ENCODE measurements around the gene LIMCH1. TPM values are rescaled to one million over a fixed set of nuclear protein-coding genes. Genes with fewer than 3 reads are reported as not detected.

The LIMCH1 gene
- total RNA-seq, 1 donor from 2014 or later, result 257 TPM

DNA sequence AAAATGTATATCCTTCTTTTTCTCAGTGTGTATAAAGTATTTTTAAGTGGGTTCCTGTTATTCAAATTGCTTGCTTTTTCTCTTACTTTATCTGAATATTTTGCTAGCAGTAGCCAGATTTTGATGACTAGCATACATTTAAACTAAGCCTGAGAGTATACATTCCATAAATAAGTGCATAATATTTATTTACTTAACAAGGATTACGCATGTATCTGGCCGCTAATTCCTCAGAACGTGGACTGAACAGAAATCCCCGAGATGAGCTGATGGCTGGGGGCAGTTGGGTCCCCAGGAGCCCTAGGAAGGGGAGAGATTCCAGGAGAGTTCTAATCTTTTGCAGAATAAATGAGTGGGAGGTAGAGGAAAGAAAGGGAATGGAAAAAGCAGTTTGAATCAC is 119.6 kb downstream of the LIMCH1 start:
- Mint-ChIP-seq H3K36me3 (ENCODE audit: low read depth, unreplicated experiment) (peaks cover 41% of the 10 kb centered on the region), H3K4me1 (ENCODE audit: unreplicated experiment) (no peaks in the 10 kb centered on the region), H3K4me3 (ENCODE audit: unreplicated experiment) (no peak overlapping the region), H3K9me3 (ENCODE audit: unreplicated experiment) (no peaks in the 10 kb centered on the region), H3K27ac (ENCODE audit: unreplicated experiment) (no peak overlapping the region), H3K27me3 (ENCODE audit: unreplicated experiment) (peaks cover 3% of the 10 kb centered on the region)
- DNase-seq (ENCODE audit: low spot score), result no peak
- TF ChIP-seq CTCF (IDR thresholded peaks at IDR 0.05; ENCODE audit: unreplicated experiment), result no peak

GRCh38 chr4:41658163-41658562 is 120.2 kb downstream of the LIMCH1 start:
- H3K27ac Mint-ChIP-seq (ENCODE audit: unreplicated experiment), result no peak overlapping the region
- no peaks in the 10 kb centered on the region for H3K4me1 Mint-ChIP-seq (ENCODE audit: unreplicated experiment)
- H3K27me3 Mint-ChIP-seq (ENCODE audit: unreplicated experiment), result peaks cover 5% of the 10 kb centered on the region
- peaks cover 42% of the 10 kb centered on the region for H3K36me3 Mint-ChIP-seq (ENCODE audit: low read depth, unreplicated experiment)
- H3K4me3 Mint-ChIP-seq (ENCODE audit: unreplicated experiment), result no peak overlapping the region
- no peak for TF ChIP-seq CTCF (IDR thresholded peaks at IDR 0.05; ENCODE audit: unreplicated experiment)
- no peak for DNase-seq (ENCODE audit: low spot score)
- H3K9me3 Mint-ChIP-seq (ENCODE audit: unreplicated experiment), result no peaks in the 10 kb centered on the region

DNA sequence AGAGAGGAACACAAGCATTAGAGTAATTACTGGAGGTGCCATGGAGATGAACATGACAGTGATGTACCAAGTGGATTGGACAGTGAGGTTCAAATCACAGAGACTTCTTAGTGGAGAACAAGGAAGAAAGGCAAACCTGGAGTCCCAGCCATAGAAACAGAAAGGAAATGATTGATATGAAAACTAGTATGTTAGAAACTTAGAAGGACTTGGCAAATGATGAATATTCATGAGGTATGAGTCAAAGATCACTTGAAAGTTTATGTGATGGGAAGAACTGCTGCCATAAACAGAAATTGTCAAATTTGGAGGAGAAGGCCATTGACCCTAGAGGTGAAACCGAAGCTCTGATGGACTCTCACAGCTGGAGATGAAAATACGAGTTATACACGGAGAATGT is 122.4 kb downstream of the LIMCH1 start:
- H3K27me3 Mint-ChIP-seq (ENCODE audit: unreplicated experiment), result peaks cover 5% of the 10 kb centered on the region
- peaks cover 29% of the 10 kb centered on the region for H3K36me3 Mint-ChIP-seq (ENCODE audit: low read depth, unreplicated experiment)
- H3K9me3 Mint-ChIP-seq (ENCODE audit: unreplicated experiment), result no peaks in the 10 kb centered on the region
- no peak for DNase-seq (ENCODE audit: low spot score)
- H3K27ac Mint-ChIP-seq (ENCODE audit: unreplicated experiment), result no peak overlapping the region
- no peak overlapping the region for H3K4me3 Mint-ChIP-seq (ENCODE audit: unreplicated experiment)
- no peak for TF ChIP-seq CTCF (IDR thresholded peaks at IDR 0.05; ENCODE audit: unreplicated experiment)
- no peaks in the 10 kb centered on the region for H3K4me1 Mint-ChIP-seq (ENCODE audit: unreplicated experiment)

GRCh38 chr4:41661442-41662076 is 123.6 kb downstream of the LIMCH1 start:
- DNase-seq (ENCODE audit: low spot score), result peak; percentile 72
- H3K27ac Mint-ChIP-seq (ENCODE audit: unreplicated experiment), result no peak overlapping the region
- peaks cover 27% of the 10 kb centered on the region for H3K36me3 Mint-ChIP-seq (ENCODE audit: low read depth, unreplicated experiment)
- H3K4me3 Mint-ChIP-seq (ENCODE audit: unreplicated experiment), result no peak overlapping the region
- no peaks in the 10 kb centered on the region for H3K4me1 Mint-ChIP-seq (ENCODE audit: unreplicated experiment)
- no peaks in the 10 kb centered on the region for H3K9me3 Mint-ChIP-seq (ENCODE audit: unreplicated experiment)
- TF ChIP-seq CTCF (IDR thresholded peaks at IDR 0.05; ENCODE audit: unreplicated experiment), result peak; percentile 93
- H3K27me3 Mint-ChIP-seq (ENCODE audit: unreplicated experiment), result peaks cover 2% of the 10 kb centered on the region

DNA sequence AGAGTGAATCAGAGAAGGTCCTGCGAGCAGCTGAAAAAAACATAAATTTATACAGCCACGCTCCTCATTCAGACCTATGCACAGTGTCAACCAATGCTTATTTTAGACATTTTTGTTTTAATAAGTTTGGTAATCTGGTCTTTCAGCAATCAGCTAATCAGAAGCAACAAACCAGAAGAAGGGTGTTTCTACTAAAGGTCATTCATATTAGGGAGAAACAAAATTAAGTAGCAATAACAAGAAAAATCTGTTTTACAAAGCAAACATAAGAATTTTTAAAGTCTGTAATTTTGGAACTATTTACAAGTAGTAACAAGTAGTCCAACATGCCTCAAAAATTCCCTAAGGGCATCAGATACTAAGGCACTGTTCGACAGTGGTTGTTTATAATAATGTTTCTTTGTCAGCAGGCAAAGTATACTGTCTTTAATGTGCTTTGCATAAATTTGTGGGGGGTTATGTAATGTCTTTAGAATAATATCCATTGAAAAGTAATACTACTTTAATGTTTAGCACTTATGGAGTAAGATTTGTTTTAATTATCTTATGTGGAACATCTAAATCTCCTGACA is 127.8 kb downstream of the LIMCH1 start:
- H3K27me3 Mint-ChIP-seq (ENCODE audit: unreplicated experiment), result peaks cover 2% of the 10 kb centered on the region
- no peaks in the 10 kb centered on the region for H3K4me1 Mint-ChIP-seq (ENCODE audit: unreplicated experiment)
- no peak for DNase-seq (ENCODE audit: low spot score)
- no peak overlapping the region for H3K27ac Mint-ChIP-seq (ENCODE audit: unreplicated experiment)
- H3K4me3 Mint-ChIP-seq (ENCODE audit: unreplicated experiment), result no peak overlapping the region
- no peak for TF ChIP-seq CTCF (IDR thresholded peaks at IDR 0.05; ENCODE audit: unreplicated experiment)
- H3K9me3 Mint-ChIP-seq (ENCODE audit: unreplicated experiment), result no peaks in the 10 kb centered on the region
- peaks cover 49% of the 10 kb centered on the region for H3K36me3 Mint-ChIP-seq (ENCODE audit: low read depth, unreplicated experiment)
